ENCODE data around the gene SRRM4.
"Not testable (repeated sequence)": the region's sequence is repeated elsewhere in the genome, so short reads cannot be mapped to it uniquely, and the experiment has no call there.

Gene SRRM4, protein sequence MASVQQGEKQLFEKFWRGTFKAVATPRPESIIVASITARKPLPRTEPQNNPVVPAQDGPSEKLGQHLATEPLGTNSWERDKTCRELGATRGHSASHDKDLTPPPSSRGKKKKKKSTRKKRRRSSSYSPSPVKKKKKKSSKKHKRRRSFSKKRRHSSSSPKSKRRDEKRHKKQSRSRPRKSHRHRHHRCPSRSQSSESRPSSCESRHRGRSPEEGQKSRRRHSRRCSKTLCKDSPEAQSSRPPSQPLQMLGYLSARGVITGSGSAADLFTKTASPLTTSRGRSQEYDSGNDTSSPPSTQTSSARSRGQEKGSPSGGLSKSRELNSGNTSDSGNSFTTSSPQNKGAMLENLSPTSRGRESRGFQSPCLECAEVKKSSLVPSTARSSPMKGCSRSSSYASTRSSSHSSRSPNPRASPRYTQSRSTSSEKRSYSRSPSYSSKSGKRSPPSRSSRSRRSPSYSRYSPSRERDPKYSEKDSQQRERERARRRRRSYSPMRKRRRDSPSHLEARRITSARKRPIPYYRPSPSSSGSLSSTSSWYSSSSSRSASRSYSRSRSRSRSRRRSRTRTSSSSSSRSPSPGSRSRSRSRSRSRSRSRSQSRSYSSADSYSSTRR

DNA sequence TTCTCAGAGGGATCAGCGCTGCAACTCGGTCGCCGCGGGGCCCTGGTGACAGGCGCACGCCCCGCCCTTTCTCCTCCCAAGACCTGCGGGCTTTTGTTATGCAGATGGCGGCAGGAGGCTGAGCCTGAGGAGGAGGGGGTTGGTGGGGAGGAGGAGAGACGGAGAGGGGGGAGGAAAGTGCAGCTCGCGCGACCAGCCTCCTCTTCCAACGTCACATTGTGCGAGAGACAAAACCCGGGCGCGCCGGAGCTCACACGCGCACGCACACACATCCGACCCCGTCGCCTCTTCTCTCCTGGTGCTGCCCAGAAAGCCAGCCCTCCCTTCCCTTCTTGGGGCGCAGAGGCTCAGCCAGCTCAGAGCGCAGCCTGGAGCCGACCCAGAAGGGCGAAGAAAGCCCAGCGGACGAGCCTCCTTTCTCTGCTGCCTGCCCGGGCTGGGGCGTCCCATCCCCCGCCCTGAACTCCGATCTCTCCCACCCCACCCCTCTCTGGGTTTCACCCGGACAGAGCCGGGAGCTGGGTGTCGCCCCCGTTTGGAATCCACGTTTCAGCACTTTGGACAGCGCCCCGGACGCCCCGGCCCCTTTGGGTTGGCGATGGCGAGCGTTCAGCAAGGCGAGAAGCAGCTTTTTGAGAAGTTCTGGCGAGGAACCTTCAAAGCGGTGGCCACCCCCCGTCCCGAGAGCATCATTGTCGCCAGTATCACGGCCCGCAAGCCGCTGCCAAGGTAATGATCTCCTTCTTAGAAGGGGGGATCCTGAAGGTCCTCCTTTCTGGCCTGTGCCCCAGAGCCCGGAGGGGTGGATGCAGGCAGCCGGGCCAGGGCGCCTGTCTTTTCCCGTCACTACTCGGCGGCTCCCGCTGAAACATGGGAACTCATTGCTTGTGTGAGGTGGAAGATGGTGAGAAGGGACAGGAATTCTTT is at the start of gene SRRM4:
TSS of gene SRRM4 (plus strand) at position 257 of the 927 bp plus-strand sequence. CDS start at position 599, 342 bp downstream.
- no peak for DNase-seq (ENCODE audit: low spot score)

DNA sequence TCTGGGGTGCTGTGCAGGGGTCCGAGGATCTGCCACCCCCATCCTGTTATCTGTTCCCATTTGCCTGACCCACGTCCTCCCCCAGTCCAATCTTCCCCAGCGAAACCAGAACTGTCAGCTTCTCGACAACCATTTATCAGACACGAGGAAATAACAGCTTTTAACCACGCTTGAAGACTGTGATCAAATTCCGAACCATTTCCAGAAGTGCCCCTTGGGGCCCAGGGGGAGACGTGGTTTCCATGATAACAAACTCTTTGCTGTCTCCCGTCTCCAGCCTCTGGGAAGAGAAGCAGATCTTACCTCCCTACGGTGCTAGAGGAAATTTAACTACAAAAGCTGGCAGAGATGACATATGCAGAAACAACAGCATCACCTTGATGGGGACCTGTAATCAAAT is 35.1 kb upstream of the SRRM4 start:
- no peak for DNase-seq (ENCODE audit: low spot score)

DNA sequence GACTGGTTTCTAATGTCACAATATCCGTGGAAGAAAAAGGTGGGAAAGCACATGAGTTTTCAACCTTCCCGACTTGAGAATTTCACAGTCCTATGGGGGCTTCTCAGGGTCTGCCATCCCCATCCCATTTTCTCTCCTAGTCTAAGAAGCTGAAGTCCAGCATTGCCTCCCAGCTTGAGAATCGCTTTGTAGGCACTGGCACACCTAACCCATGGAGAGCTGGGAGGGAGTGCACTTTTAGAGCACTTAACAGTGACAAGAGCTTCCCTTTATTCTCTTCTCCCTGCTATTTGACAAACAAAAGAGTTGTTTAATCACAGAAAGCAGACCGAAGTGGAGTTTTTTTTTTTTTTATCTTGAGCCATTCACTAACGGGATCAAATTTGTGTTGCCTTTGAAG is 22.8 kb upstream of the SRRM4 start:
- DNase-seq (ENCODE audit: low spot score), result no peak

DNA sequence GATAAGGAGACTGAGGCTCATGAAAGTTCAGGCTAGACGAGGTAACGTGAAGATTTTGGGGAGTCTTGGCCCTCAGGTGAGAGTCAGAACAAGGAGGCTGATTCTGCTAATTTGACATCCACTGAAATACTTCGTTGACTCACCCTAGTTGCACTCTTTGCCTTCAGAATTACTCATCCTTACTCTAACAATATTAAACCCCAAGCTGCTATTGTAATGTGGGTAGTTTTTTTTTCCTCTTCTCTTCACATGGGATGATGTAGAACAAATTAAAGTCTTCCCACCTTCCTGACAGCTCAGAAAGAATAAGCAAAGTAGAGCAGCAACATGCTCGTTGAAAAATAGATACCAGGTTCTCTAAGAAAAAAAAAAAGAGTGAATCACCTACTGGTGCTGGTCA is 22.0 kb upstream of the SRRM4 start:
- DNase-seq (ENCODE audit: low spot score), result no peak

DNA sequence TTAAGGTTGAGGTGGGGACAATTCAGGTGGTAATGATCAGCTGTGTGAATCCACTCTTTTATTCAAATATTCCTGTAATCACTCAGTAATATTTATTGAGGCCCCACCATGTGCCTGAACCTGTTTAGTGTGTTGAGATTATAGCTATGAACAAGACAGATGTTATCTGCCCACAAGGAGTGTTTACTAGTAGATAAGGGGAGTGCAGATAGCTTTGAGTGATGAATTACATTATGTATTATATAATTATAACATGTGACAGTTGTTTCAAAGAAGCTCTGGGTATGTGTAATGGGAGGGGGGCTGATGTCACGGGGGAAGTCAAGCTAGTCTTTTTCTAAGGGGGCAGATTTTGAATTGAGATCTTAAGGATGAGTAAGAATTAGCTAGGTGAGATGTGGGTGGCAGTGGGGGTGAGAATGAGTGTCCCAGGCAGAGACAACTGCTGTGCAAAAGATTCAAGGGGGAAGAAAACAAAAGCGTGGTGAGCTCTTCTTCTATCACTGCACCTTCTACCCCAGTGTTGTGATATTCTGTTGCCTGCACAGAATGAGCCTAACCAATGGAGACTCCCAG is 21.3 kb upstream of the SRRM4 start:
- DNase-seq (ENCODE audit: low spot score), result no peak

DNA sequence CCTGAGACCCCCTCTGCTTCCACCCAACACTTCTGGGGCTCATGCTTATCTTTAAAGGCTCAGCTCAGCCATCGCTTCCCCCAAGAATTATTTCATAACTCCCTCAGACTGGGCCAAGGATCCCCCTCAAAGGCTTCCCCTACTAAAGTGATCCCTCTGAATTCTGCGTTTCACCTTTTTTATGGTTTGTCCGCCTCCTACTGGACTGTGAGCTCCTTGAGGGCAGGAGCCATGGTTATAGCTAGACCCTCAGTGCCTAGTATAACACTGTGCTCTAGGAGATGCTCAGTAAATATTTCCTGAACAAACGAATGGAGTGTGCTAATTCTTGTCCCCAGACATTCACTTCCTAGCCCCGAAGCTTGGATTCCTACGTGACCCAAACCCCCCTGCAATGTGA is 20.5 kb upstream of the SRRM4 start:
- no peak for DNase-seq (ENCODE audit: low spot score)

DNA sequence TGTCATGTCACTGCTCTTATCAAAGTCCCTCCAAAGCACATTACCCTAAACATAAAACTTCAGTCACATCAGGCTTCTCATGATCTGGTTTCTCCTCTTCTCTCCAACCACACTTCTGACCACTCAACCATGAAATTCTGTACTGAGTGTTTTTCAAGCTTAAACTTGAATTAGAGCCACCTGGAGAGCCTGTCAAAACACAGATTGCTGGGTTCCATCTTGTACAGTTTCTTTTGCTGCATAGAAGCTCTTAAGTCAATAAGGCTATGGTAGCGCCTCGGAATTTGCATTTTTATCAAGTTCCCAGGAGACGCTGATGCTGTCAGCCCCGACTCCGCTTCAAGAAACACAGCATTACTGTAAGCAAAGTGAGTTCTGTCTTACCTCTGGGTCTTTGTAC is 16.4 kb upstream of the SRRM4 start:
- DNase-seq (ENCODE audit: low spot score), result no peak

DNA sequence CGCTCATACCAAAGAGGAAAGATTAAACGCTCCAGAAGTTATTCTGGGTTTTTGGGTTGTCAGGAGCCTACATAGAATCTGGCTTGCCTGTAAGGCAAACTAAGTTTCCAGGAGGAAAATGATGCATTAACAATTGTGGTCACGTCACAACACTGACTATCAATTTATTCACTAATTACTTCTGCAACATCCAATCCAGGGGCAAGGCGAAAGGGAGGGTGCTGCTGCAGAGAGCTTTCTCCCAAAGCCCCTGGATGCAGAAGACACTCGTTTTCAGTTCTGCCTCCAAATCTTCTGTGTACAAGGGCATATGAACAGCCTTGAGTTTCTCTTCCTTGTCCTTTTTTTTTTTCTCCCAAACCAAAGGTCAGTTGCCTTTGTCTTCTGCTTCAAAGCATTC is 10.5 kb upstream of the SRRM4 start:
- no peak for DNase-seq (ENCODE audit: low spot score)

DNA sequence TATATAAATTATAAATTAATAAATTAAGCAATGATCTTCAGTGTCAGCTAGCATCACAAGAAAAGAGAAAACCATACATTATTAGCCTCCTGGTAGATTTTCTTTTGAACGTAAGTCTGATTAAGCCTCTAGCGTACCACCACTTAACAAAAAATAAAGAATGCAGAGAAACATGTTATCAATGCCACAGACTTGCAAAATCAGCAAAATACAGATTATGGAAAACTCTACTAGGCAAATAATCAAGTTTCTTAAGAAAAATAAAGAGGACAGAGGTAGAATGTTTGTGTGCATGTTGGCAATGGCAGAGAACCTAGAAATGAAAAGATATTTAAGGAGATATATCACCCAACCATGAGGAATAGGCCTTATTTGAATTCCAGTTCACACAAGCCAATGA is 8.4 kb upstream of the SRRM4 start:
- no peak for DNase-seq (ENCODE audit: low spot score)

DNA sequence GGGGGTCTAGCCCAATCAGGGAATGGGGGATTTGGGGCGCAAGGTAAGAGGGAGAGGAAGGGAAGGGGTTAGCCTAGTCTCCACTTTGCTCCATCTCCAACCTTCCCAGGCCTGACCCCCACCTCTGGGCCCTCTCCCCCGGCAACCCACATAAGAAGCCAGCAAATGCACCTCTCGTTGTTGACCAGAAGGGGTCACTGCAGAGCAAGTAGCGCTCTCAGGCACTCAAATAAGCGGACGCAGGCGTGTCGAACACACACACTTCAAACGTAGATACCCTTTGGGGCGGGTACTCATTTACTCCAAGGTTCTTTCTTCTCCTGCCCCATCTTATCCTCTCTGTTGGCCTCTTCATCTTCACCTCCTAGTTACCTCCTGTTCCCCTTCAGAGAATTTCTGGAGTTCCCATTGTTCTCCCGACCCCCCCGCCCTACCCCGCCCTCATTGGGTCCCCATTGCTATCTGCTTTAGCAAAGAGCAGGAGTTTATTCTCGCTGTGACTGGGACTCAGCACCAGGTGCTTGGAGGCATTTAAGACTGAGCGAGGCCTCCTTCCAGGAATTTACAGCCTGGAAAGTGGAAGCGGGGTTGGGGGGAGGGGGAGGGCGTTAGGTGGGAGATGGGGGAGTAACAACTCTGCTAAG is 1.5 kb upstream of the SRRM4 start:
- peak; percentile 3 for DNase-seq (ENCODE audit: low spot score)

DNA sequence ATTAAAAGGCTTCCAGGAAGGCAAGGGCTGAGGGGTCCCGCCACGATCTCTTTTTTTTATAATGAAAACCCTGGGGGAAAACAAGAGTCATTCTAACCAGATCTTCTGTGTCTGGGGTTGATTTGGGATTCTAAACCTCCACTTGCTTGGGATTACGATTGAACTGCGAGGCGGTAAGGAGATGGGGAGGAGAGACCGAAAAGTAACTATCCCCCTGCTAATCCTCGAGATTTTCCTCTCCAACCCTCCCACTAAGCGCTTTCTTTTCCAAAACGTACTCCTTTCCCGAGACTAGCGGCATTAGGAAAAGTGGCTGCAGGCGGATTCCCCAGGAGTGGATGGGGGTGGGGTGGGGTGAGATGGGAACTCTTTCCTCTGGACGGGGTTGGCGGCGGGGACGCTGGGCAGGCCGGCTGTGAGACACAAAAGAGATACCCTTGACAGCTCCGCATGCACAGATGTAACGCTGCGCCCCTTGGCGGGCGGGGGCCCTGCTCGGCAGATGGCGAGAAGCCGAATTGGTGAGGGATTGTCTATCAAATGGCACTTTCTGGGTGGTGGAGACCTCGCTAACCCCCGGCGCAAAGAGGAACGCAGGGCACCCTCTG is 830 bp upstream of the SRRM4 start:
- no peak for DNase-seq (ENCODE audit: low spot score)

DNA sequence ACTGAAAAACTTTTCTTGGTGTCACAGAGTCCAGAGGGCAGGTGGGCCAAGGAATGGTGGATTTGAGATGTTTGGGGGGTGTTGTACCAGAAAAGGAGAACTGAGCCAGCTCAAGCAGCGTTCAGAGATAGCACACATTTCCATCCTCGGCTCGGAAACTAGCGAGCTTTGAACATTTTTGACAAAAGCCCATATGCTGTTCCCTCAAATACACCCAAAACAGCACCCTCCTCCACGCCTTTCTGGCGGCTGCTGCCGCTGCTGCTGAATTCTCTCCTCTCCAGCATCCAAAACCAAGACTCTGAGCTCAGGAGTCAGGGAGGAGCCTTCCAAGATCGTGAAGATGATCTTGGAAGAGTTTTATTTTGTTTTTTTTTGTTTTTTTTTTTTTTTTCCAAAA is 961 bp downstream of the SRRM4 start:
- no peak for DNase-seq (ENCODE audit: low spot score)

DNA sequence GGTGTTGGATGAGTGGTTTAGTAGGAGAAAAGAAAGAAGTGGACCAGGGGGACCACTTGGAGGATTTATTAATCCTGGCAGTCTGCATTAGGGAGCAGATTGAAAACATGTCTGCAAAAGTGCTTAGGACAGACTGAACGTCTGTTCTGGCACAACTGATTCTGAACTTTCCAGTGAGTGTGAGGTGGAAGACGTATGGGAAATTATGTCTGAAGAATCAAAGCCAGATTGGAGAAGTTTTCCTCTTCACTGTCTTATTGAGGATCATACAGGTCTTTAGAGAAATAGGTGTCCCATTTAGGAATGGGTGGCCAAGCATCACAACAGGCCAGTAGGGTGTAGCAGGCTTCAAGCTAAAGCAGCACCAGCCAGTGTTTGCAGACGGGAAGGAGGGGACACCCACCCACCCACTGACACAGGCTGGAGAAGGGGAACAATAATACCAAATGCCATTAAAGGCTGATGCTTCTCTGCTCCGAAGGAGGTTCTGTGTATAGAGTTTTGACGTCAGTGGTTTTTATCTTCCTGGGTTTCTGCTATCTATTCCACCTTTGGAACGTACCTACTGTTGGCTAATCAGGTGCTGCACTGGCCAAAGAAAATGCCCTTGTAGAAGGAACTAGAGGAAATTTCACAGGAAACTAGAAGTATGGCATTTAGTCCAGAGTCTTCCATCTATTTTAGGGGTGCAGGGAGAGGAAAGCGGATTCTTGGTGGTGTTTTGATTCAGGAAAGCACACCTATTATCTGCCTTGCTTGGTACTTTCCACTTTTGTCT is 1.8 kb downstream of the SRRM4 start:
- DNase-seq (ENCODE audit: low spot score), result no peak

DNA sequence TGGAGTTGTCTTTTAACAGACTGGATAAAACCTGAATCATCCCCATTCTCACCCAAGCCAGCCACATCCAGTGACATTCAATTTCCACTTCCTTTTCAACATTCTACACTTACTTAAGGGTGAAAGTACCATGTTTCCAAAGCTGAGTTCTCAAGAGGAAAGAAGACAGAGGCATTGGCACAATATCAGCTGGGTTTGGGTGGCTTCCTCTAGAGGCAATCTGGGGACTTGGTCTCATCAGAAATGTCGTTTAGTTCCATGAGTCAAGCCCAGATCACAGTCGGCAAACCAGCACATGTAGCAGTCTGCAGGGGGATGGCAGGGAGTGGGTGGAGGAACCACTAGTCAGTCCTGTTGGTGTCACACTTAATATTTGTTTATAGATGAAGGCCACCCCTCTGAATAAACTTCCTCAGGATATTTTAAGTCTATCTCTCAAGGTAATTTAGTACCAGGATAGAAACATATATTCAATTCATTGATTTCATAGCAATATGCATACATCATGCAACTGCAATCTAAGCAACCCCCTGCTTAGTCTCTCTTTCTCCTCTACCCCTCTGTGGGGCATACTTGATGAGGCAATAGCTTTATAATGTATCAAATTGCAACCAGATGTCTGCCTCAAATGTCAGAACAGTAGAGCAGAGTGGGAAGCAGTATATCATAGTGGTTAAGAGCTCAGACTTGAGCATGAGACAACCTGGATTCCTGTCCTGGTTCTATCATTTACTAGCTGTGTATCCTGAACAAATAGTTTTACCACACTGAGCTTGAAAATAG is 3.0 kb downstream of the SRRM4 start:
- no peak for DNase-seq (ENCODE audit: low spot score)

DNA sequence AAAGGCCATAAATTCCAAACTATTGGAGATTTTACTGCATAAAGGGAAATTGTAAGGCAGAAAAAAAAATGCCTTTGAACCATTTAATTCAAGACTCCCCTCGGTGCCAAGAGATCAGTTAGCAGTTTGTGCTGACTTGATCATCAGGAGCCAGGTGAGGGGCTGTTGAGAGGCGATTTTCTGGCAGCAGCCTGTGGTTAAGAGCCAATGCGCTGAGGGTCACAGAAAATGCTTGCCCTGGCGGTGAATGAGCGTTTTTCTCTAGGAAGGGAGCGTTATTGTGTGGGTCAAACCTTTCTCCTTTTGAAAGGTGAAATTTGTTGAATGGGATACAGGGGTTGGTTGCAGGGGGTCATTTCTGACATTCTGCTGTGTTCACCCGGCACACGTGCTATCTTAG is 4.7 kb downstream of the SRRM4 start:
- DNase-seq (ENCODE audit: low spot score), result no peak

DNA sequence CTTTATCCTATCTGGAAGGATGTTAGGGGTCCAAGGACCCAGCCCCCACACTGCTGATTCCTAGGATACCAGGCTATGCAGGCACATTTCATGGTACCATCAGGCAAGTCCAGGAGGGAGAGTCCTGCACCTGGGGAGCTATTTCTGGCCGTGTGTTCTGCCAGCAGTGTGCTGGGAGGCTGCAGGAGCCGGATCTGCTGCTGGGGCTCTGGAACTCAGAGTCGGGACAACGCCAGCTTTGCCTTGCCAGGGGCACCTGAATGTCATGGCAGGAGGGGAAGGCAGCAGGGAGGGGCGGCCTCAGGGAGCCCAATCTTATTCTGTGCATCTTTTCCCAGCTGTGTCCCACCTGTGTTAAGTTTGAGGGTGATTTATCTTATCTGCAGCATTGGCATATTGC is 17.8 kb downstream of the SRRM4 start:
- no peak for DNase-seq (ENCODE audit: low spot score)

DNA sequence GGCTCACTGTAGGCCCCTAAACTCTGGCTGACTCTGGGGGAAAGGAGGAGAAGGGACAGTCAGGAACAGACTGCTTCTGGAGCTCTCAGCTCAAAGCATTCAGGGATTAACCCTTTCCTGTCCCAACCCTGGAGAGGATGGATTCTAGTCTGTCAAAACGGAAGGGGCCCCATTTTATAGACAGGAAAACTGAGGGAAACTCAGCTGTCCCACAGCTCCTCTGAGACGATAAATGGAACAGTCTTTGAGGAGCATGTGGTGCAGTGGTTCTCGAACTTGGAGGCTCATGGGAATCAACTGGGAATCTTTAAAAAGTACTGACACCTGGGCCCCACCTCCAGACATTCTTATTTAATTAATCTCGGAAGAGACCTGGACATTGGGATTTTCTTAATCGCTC is 23.7 kb downstream of the SRRM4 start:
- no peak for DNase-seq (ENCODE audit: low spot score)

DNA sequence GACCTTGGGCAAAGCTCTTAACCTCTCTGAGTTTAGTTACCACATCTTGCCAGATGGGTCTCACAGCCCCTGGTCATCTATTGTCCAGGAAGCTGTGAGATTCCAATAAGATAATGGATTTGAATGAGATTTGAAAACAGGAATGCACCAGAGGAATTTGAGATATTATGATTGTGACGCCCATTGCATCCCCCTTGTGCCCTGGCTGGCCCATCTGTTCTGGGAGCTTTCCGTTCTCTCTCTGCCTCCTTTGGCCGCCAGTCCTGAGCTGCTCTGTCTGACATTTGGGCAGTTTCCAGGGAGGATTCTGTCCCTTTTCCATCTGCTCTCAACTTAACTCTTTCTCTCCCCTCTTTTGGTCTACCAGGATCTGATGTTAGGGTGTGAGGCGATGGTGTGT is 24.6 kb downstream of the SRRM4 start:
- no peak for DNase-seq (ENCODE audit: low spot score)

DNA sequence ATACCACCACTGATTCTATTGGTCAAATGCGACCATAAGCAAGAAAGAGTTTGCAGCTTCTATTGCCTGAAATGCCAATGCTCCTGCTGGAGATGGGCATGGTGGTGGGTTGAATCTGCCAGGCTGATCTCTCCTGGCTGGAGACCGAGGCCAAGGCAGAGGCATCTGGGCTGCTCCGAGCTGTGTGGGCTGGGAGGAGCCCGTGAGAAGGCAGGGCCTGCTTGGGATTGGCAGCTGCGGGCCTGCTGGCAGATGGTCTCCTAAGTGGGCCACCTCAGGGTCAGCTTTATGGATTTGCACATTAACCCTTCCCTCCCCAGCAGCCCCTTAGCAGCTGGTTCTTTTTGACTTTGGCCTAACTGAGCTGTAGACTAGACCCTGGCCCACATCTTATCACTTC is 25.4 kb downstream of the SRRM4 start:
- no peak for DNase-seq (ENCODE audit: low spot score)

DNA sequence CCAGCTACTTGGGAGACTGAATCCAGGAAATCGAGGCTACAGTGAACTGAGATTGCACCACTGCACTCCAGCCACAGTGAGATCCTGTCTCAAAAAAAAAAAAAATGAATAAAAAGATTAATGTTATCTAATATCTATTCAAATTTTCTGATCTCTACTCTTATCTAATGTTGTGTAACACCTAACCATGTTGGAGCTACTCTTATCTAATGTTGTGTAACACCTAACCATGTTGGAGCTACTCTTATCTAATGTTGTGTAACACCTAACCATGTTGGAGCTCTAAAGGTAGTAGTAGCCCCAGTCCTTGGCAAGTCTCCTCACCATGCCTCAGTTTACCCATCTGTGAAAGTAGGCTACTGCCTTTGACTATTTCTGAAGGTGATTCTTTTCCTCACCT is 26.9 kb downstream of the SRRM4 start:
- not testable (repeated sequence) for DNase-seq (ENCODE audit: low spot score)

All from CD4-positive, alpha-beta T cell treated with Interleukin-15 for 4 hours (primary cell).